Dermis blood vessel endothelial cell (primary cell): Measurements from ENCODE around the gene ABCF1. TPM values are rescaled to one million over a fixed set of nuclear protein-coding genes. Genes with fewer than 3 reads are reported as not detected.

Source experiments
- DNase-seq: peaks from one replicate; pipeline ENCODE4 v3.0.0; 2010
- total RNA-seq: library from RNA; depleted of rRNA; stranded (reverse); fragments of >200 nt; gene quantifications from 2 replicates; pipeline ENCODE4 v1.2.3, GENCODE V29; 2014

ABCF1 gene
- total RNA-seq, 1 donor from 2014 or later, result 49.5 TPM

- no peak for DNase-seq
These were observed 10.3 kb upstream of the ABCF1 start for GRCh38 chr6:30560930-30561329.

- DNase-seq, result no peak
These were observed 8.5 kb upstream of the ABCF1 start for GRCh38 chr6:30562470-30563425.

GRCh38 chr6:30564114-30564513, 7.1 kb upstream of the ABCF1 start:
- DNase-seq, result no peak

- peak; percentile 47 for DNase-seq
These were observed 5.5 kb upstream of the ABCF1 start for GRCh38 chr6:30565772-30566171.

GRCh38 chr6:30568245-30568644, 3.0 kb upstream of the ABCF1 start:
- DNase-seq, result no peak

GRCh38 chr6:30570263-30570662, 979 bp upstream of the ABCF1 start:
- DNase-seq, result no peak

GRCh38 chr6:30570740-30571074, 535 bp upstream of the ABCF1 start:
- DNase-seq, result no peak

- no peak for DNase-seq
These were observed 480 bp downstream of the ABCF1 start for GRCh38 chr6:30571762-30572082.

- DNase-seq, result no peak
These were observed 906 bp downstream of the ABCF1 start for GRCh38 chr6:30572148-30572547.

- DNase-seq, result no peak
These were observed 1.9 kb downstream of the ABCF1 start for GRCh38 chr6:30573113-30573512.

- DNase-seq, result no peak
These were observed 6.8 kb downstream of the ABCF1 start for GRCh38 chr6:30578051-30578450.

GRCh38 chr6:30583921-30584320, 12.7 kb downstream of the ABCF1 start:
- no peak for DNase-seq

GRCh38 chr6:30589754-30590358, 18.6 kb downstream of the ABCF1 start:
- no peak for DNase-seq

- DNase-seq, result no peak
These were observed 19.3 kb downstream of the ABCF1 start for GRCh38 chr6:30590509-30590908.

- peak; percentile 33 for DNase-seq
These were observed 19.8 kb downstream of the ABCF1 start for GRCh38 chr6:30591008-30591407.

- DNase-seq, result no peak
These were observed 21.0 kb downstream of the ABCF1 start for GRCh38 chr6:30592287-30592686.

GRCh38 chr6:30597315-30598144, 26.3 kb downstream of the ABCF1 start:
- peak; percentile 90 for DNase-seq

GRCh38 chr6:30598912-30599624, 27.8 kb downstream of the ABCF1 start:
- no peak for DNase-seq

GRCh38 chr6:30599625-30600324, 28.5 kb downstream of the ABCF1 start:
- peak; percentile 49 for DNase-seq

GRCh38 chr6:30600451-30600961, 29.3 kb downstream of the ABCF1 start:
- DNase-seq, result no peak

- DNase-seq, result no peak
These were observed 30.2 kb downstream of the ABCF1 start for GRCh38 chr6:30601436-30601814.
